AG04449 (cell line): ENCODE results near the gene PIWIL4.

Experiments
- CTCF ChIA-PET: fragments of 350-600 bp; formaldehyde crosslinking; extraction: SDS; loops from one replicate; lab custom pipeline; 2021; ENCODE audit warnings: antibody characterized with exemption; lab: Yijun Ruan, JAX
- POLR2A ChIA-PET: fragments of 400-600, 350-600 bp; formaldehyde crosslinking; extraction: SDS; loops from one replicate; lab custom pipeline; 2020; ENCODE audit warnings: antibody characterized with exemption, inconsistent platforms; lab: Yijun Ruan, JAX
- DNase-seq: peaks from one replicate; pipeline ENCODE4 v3.0.0-alpha.2; 2010; ENCODE audit warnings: low read depth, low spot score
- H3K4me3 ChIP-seq: 2 replicates; pipeline ENCODE4 v1.5.1; 2011; ENCODE audit warnings: low read depth, mild to moderate bottlenecking, control low read depth, low read length
- CTCF ChIP-seq: IDR thresholded peaks from one replicate; pipeline ENCODE4 v1.5.1; 2011; ENCODE audit warnings: mild to moderate bottlenecking, moderate library complexity, low read length, control low read depth, inconsistent platforms; ENCODE audit not compliant: insufficient read depth; ENCODE audit errors: missing control alignments

Gene PIWIL4

GRCh38 chr11:94595076-94595475, 27.9 kb downstream of the PIWIL4 start:
- CTCF ChIA-PET = interaction anchor here (2.2 to 6.6 kb wide), 2 partner anchors 9 to 75 kb away, joined by 14 to 154 read pairs; no protein-coding TSS in a partner anchor
- H3K4me3 ChIP-seq = no peak overlapping the region
- POLR2A ChIA-PET = no interaction called here
- no peak for DNase-seq
- TF ChIP-seq CTCF = no peak

- TF ChIP-seq CTCF = no peak
- CTCF ChIA-PET = interaction anchor here (0.9 to 6.6 kb wide), 5 partner anchors 10 to 703 kb away, joined by 3 to 154 read pairs (median 7); no protein-coding TSS in a partner anchor
- no peak for DNase-seq
- H3K4me3 ChIP-seq = no peak overlapping the region
- POLR2A ChIA-PET = no interaction called here
Observed at GRCh38 chr11:94597896-94598295, 30.7 kb downstream of the PIWIL4 start.

GRCh38 chr11:94599510-94599909, 32.3 kb downstream of the PIWIL4 start:
- TF ChIP-seq CTCF = no peak
- no peak overlapping the region for H3K4me3 ChIP-seq
- no peak for DNase-seq
- ChIA-PET CTCF (interaction anchor here (1.1 to 6.6 kb wide), 4 partner anchors 79 to 704 kb away, joined by 3 to 154 read pairs (median 4); partner anchors contain the start of gene C11orf97), POLR2A (no interaction called here)

- POLR2A ChIA-PET = no interaction called here
- no peak overlapping the region for H3K4me3 ChIP-seq
- CTCF ChIA-PET = interaction anchor here (0.6 to 7.7 kb wide), 42 partner anchors 8 to 718 kb away, joined by 3 to 270 read pairs (median 5); partner anchors contain the start of gene C11orf97
- TF ChIP-seq CTCF = peak; percentile 58
- peak; percentile 45 for DNase-seq
Observed at GRCh38 chr11:94602430-94603372, 35.5 kb downstream of the PIWIL4 start.

GRCh38 chr11:94603587-94603986, 36.4 kb downstream of the PIWIL4 start:
- TF ChIP-seq CTCF = no peak
- POLR2A ChIA-PET = no interaction called here
- DNase-seq = no peak
- H3K4me3 ChIP-seq = no peak overlapping the region
- CTCF ChIA-PET = interaction anchor here (0.7 to 7.7 kb wide), 39 partner anchors 9 to 713 kb away, joined by 3 to 270 read pairs (median 5); partner anchors contain the start of gene C11orf97

- no peak for TF ChIP-seq CTCF
- CTCF ChIA-PET = interaction anchor here (0.9 to 7.7 kb wide), 10 partner anchors 9 to 714 kb away, joined by 3 to 270 read pairs (median 22); no protein-coding TSS in a partner anchor
- POLR2A ChIA-PET = no interaction called here
- H3K4me3 ChIP-seq = no peak overlapping the region
- no peak for DNase-seq
Observed at GRCh38 chr11:94604482-94604881, 37.3 kb downstream of the PIWIL4 start.
